Epithelial cell of esophagus (primary cell): Measurements from ENCODE around the gene CLPSL1.

Source experiments
- DNase-seq: peaks from one replicate; pipeline ENCODE4 v3.0.0; 2010; ENCODE audit warnings: low read depth
- H3K4me3 ChIP-seq: 2 replicates; pipeline ENCODE4 v1.5.1; 2011; ENCODE audit warnings: mild to moderate bottlenecking, low read length, control low read depth
- CTCF ChIP-seq: IDR thresholded peaks from 2 replicates; pipeline ENCODE4 v1.5.1; 2011; ENCODE audit warnings: low read depth, mild to moderate bottlenecking, low read length, control low read depth, inconsistent platforms; ENCODE audit not compliant: insufficient read depth; ENCODE audit errors: missing control alignments

Gene CLPSL1

DNA sequence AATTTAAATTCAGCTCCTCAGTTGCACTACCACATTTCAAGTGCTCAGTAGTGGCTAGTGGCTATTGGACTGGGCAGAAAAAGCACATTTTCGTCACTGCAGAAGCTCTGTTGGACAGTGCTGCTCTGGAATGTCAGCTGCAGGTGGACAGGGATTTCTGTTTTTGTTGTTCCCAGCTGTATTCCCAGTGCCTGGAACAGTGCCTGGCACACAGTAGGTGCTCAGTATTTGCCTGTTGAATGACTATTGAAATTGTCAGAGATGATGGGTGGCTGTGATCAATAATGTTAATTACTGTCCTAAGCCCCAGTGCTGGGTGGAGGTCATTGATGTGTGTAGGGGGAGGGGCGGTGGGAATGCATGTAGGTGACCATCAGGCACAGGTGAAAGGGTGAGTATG, 5.5 kb downstream of the CLPSL1 start:
- DNase-seq = no peak
- no peak overlapping the region for H3K4me3 ChIP-seq
- TF ChIP-seq CTCF = no peak

GRCh38 chr6:35786810-35787209, 6.0 kb downstream of the CLPSL1 start:
- DNase-seq = no peak
- no peak for TF ChIP-seq CTCF
- H3K4me3 ChIP-seq = no peak overlapping the region

DNA sequence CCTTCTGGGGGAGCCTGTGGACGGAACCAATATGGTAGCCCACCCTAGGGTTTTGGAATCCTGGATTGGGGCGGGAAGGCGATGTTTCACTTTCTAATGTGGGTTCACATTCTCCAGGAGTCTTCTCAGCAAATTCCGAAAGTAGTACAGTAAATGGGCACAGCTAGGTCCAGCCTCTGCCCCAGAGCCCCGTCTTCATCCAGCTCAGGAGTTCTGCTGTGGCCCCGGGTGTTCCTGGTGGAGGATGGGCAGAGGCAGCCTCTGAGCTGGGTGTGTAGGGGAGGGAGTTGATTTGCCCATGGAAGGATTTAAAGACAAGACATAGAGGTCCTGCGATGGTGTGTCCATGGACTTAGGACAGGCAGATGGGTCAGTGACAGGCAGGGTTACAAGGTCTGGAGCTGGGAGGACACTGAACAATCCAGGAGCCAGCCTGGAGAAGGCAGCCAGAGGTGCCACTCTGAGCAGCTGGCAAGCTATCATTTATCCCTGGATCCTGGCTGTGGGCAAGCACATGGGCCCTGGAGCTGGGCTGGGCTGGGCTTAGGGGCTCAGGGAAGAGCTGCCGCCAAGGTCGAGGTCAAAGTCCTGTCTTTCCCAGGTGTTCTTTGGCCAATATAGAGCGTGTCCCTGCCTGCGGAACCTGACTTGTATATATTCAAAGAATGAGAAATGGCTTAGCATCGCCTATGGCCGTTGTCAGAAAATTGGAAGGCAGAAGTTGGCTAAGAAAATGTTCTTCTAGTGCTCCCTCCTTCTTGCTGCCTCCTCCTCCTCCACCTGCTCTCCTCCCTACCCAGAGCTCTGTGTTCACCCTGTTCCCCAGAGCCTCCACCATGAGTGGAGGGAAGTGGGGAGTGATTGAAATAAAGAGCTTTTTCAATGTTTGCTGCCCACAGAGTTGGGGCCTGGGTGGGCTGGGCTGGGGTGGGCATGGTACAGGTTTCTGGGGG, 6.7 kb downstream of the CLPSL1 start:
- no peak overlapping the region for H3K4me3 ChIP-seq
- TF ChIP-seq CTCF = no peak
- no peak for DNase-seq

GRCh38 chr6:35788423-35788982, 7.7 kb downstream of the CLPSL1 start:
- no peak overlapping the region for H3K4me3 ChIP-seq
- no peak for TF ChIP-seq CTCF
- DNase-seq = no peak

DNA sequence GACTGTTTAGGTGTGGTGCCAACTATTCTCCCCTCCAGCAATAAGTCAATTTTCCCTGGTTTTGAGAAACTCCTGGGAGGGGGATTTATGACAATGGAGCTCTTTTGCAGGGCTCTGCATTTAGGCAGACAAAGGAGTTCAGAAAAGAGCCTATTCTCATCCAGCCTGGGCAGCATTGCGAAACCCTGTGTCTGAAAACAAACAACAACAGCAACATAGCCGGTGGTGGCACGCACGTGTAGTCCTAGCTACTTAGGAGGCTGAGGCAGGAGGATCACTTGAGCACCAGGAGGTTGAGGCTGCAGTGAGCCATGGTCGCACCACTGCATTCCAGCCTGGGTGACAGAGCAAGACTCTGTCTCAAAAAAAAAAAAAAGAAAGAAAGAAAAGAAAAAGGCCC, 9.9 kb downstream of the CLPSL1 start:
- H3K4me3 ChIP-seq = no peak overlapping the region
- TF ChIP-seq CTCF = no peak
- no peak for DNase-seq

- no peak for TF ChIP-seq CTCF
- no peak for DNase-seq
- no peak overlapping the region for H3K4me3 ChIP-seq
These were observed 14.0 kb downstream of the CLPSL1 start for GRCh38 chr6:35794536-35795452.
